SK-N-SH (cell line): Measurements from ENCODE around the gene OSBP2. TPM values are rescaled to one million over a fixed set of nuclear protein-coding genes. Genes with fewer than 3 reads are reported as not detected.
"Not testable (repeated sequence)": the region's sequence is repeated elsewhere in the genome, so short reads cannot be mapped to it uniquely, and the experiment has no call there.

ENCODE experiments used
- CTCF ChIA-PET: fragments of 300-600, 350-600 bp; formaldehyde crosslinking; extraction: SDS; loops from one replicate; lab custom pipeline; 2021; lab: Yijun Ruan, JAX
- POLR2A ChIA-PET: fragments of 350-600 bp; sonication (Branson Sonifier 250); formaldehyde crosslinking; extraction: SDS; loops from one replicate; lab custom pipeline; 2020; ENCODE audit warnings: antibody characterized with exemption, inconsistent platforms; lab: Yijun Ruan, JAX
- DNase-seq: peaks from one replicate; pipeline ENCODE4 v3.0.0; 2012
- H2AFZ ChIP-seq: fragments of 200-600 bp; sonication (generic); 2 replicates; pipeline ENCODE4 v1.8.1; 2016; ENCODE audit warnings: antibody characterized with exemption, mild to moderate bottlenecking, low read depth
- H3F3A ChIP-seq: fragments of 200-600 bp; sonication (generic); replicated peaks from 2 replicates; pipeline ENCODE3; 2016; ENCODE audit warnings: antibody characterized with exemption, mild to moderate bottlenecking; ENCODE audit not compliant: insufficient read depth
- H3K27ac ChIP-seq, 2 experiments: fragments of 200-500 bp in 1 of 2; fragments of 200-600 bp in 1 of 2; sonication (Bioruptor generic) in 1 of 2; sonication (generic), shearing (Covaris generic) in 1 of 2; 2 replicates each; pipeline versions ENCODE4 v1.5.1 to v1.6.1; 2014 to 2016; ENCODE audit warnings: low read depth in 2 of 2, inconsistent platforms in 1 of 2, low read length in 1 of 2, mild to moderate bottlenecking in 1 of 2, mixed read lengths in 1 of 2
- H3K27me3 ChIP-seq: fragments of 200-600 bp; sonication (generic), shearing (Covaris generic); 2 replicates; pipeline ENCODE4 v1.6.1; 2016; ENCODE audit warnings: mixed run types; ENCODE audit not compliant: insufficient read depth
- H3K36me3 ChIP-seq, 2 experiments: fragments of 200-500 bp in 1 of 2; fragments of 200-600 bp in 1 of 2; sonication (Bioruptor generic) in 1 of 2; sonication (generic) in 1 of 2; replicated peaks in 1 of 2; 2 replicates each; pipeline versions ENCODE3 to v1.5.1; 2014 to 2016; ENCODE audit warnings: low read length in 1 of 2, mild to moderate bottlenecking in 1 of 2; ENCODE audit not compliant: insufficient read depth in 2 of 2, control insufficient read depth in 1 of 2
- H3K4me1 ChIP-seq, 2 experiments: fragments of 200-500 bp in 1 of 2; fragments of 200-600 bp in 1 of 2; sonication (Bioruptor generic) in 1 of 2; sonication (generic), shearing (Covaris generic) in 1 of 2; 2 replicates each; pipeline versions ENCODE4 v1.5.1 to v1.6.1; 2014 to 2016; ENCODE audit warnings: low read depth in 1 of 2, low read length in 1 of 2, mixed run types in 1 of 2; ENCODE audit not compliant: insufficient read depth in 2 of 2, control insufficient read depth in 1 of 2
- H3K4me2 ChIP-seq: fragments of 200-600 bp; sonication (generic), shearing (Covaris generic); 2 replicates; pipeline ENCODE4 v1.6.1; 2017; ENCODE audit warnings: mixed run types
- H3K4me3 ChIP-seq, 2 experiments: fragments of 200-500 bp in 1 of 2; fragments of 200-600 bp in 1 of 2; sonication (Bioruptor generic) in 1 of 2; sonication (generic), shearing (Covaris generic) in 1 of 2; 2 replicates each; pipeline versions ENCODE4 v1.5.1 to v1.8.1; 2014 to 2016; ENCODE audit warnings: low read depth in 2 of 2, inconsistent platforms in 1 of 2, low read length in 1 of 2, mild to moderate bottlenecking in 1 of 2, mixed read lengths in 1 of 2, moderate library complexity in 1 of 2
- H3K79me2 ChIP-seq: fragments of 200-600 bp; sonication (generic); 2 replicates; pipeline ENCODE4 v1.8.1; 2017; ENCODE audit warnings: mild to moderate bottlenecking; ENCODE audit not compliant: insufficient read depth
- H3K9ac ChIP-seq: fragments of 200-600 bp; sonication (generic); 2 replicates; pipeline ENCODE4 v1.6.1; 2017; ENCODE audit warnings: mixed run types
- H3K9me2 ChIP-seq: fragments of 200-600 bp; sonication (generic); 2 replicates; pipeline ENCODE4 v1.6.1; 2017; ENCODE audit warnings: mixed run types
- H3K9me3 ChIP-seq: fragments of 200-600 bp; sonication (generic); 2 replicates; pipeline ENCODE4 v1.6.1; 2017; ENCODE audit warnings: mixed run types, mild to moderate bottlenecking, moderate library complexity
- H4K20me1 ChIP-seq: fragments of 200-600 bp; sonication (generic); 2 replicates; pipeline ENCODE4 v1.6.1; 2017; ENCODE audit warnings: mild to moderate bottlenecking, mixed run types; ENCODE audit not compliant: insufficient read depth
- EP300 ChIP-seq, 2 experiments: IDR thresholded peaks; 2 replicates each; pipeline versions ENCODE4 v1.4.0 to v1.6.1; 2012; ENCODE audit warnings: borderline replicate concordance in 1 of 2, low read depth in 1 of 2, low read length in 1 of 2
- EZH2phosphoT487 ChIP-seq: fragments of 200-600 bp; sonication (generic); IDR thresholded peaks from 2 replicates; pipeline ENCODE4 v1.6.1; 2017; ENCODE audit warnings: low read depth, mixed run types, mild to moderate bottlenecking, antibody characterized with exemption, moderate library complexity, borderline replicate concordance
- GATA2 ChIP-seq: sonication (generic); formaldehyde crosslinking; IDR thresholded peaks from 2 replicates; pipeline ENCODE4 v1.5.0; 2020; ENCODE audit warnings: mild to moderate bottlenecking, missing genetic modification reagents
- PBX3 ChIP-seq: IDR thresholded peaks from 2 replicates; pipeline ENCODE4; 2012
- YY1 ChIP-seq: IDR thresholded peaks from 2 replicates; pipeline ENCODE4 v1.4.0; 2012; ENCODE audit warnings: low read depth, mild to moderate bottlenecking
- WGBS: methylation state at CpG from one replicate; pipeline ENCODE4 v1.1.6; 2017; ENCODE audit warnings: low lambda C conversion rate; 5-methylcytosine and 5-hydroxymethylcytosine counted together
- polyA plus RNA-seq, 3 experiments: library from polyadenylated mRNA; depleted of rRNA; stranded (reverse); fragments of >200 nt; gene quantifications; 2 replicates each; pipeline ENCODE4 v1.2.3, GENCODE V29; 2012
- TF ChIP-seq, protein P1 (sequence below): IDR thresholded peaks from 2 replicates; pipeline ENCODE4 v1.4.0; 2012; ENCODE audit warnings: low read depth, borderline replicate concordance

Gene OSBP2
- polyA plus RNA-seq, 1 of the 3 experiments (the other 2 are of a cell fraction), result 3.1 TPM

DNA sequence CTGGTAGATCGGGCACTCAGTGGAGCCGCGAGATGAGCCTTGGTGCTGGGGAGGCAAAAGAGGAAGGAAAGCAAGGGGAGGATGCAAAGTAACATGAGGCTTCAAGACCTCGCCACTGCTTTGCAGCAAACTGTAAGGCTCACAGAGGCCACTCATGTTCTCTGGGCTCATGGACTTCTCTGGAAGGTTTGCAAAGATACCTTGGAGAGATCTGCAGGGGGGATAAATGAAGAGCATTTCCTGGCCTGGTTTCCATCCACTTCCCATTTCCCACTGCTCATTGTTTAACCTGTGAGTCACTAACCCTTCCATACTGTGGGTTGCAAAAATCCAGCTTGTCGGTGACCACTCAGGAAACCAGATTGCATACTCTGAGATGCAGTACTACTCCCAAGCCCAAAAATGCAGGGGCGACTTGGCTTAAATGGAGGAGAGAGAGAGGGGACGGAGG is 38.5 kb downstream of the OSBP2 start (continued):
- 0 out of 2 replicates have a peak, but pooled peaks have one; percentile 30 for TF ChIP-seq PBX3
- TF ChIP-seq, all 33 proteins: peak for 8

- CTCF ChIA-PET, DNase-seq, H3K27ac ChIP-seq, H3K36me3 ChIP-seq, POLR2A ChIA-PET, H2AFZ ChIP-seq, H3F3A ChIP-seq, H3K9me3 ChIP-seq, H3K79me2 ChIP-seq, H3K4me2 ChIP-seq, H3K4me1 ChIP-seq, H4K20me1 ChIP-seq, H3K9ac ChIP-seq, H3K4me3 ChIP-seq, H3K27me3 ChIP-seq, H3K9me2 ChIP-seq: not testable (repeated sequence)
- WGBS, result 63% methylated on average over 5 of the region's 7 CpGs
Observed at GRCh38 chr22:30740007-30740406, 45.3 kb downstream of the OSBP2 start.

DNA sequence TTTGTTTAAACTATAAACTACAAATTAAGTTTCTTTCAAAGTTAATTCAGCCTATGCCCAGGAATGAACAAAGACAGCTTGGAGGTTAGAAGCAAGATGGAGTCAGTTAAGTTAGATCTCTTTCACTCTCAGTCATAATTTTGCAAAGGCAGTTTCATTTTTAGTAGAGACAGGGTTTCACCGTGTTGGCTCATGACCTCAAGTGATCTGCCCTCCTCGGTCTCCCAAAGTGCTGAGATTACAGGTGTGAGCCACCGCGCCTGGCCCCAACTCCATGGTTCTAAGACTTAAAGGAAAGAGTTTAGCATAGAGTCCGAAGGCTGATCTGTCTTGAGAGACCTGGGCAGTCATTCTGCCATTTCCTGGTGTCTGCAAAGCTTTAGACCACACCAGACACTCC is 45.8 kb downstream of the OSBP2 start:
- H4K20me1 ChIP-seq, H3K79me2 ChIP-seq, H3K9me3 ChIP-seq, H3K9me2 ChIP-seq, H3F3A ChIP-seq, H3K36me3 ChIP-seq, H3K4me2 ChIP-seq, H3K9ac ChIP-seq, POLR2A ChIA-PET, H3K4me3 ChIP-seq, H2AFZ ChIP-seq, H3K27ac ChIP-seq, DNase-seq, H3K27me3 ChIP-seq, H3K4me1 ChIP-seq: not testable (repeated sequence)
- CTCF ChIA-PET, result interaction anchor here (1.0 to 1.3 kb wide), 2 partner anchors 14 to 24 kb away, joined by 3 read pairs; no protein-coding TSS in a partner anchor
- WGBS, result 87% methylated on average over 5 of the region's 5 CpGs

- no peaks in the 10 kb centered on the region for H3K36me3 ChIP-seq
- H3K4me2 ChIP-seq, result no peak overlapping the region
- no peaks in the 10 kb centered on the region for H3F3A ChIP-seq
- H3K9me2 ChIP-seq, result no peaks in the 10 kb centered on the region
- TF ChIP-seq GATA2, result no peak
- TF ChIP-seq YY1, result no peak
- no peak for TF ChIP-seq EZH2phosphoT487
- no peak for TF ChIP-seq EP300 (IDR thresholded peaks at IDR 0.05; ENCODE audit: borderline replicate concordance in 1 of 2, low read depth in 1 of 2, low read length in 1 of 2)
- TF ChIP-seq, protein P1, sequence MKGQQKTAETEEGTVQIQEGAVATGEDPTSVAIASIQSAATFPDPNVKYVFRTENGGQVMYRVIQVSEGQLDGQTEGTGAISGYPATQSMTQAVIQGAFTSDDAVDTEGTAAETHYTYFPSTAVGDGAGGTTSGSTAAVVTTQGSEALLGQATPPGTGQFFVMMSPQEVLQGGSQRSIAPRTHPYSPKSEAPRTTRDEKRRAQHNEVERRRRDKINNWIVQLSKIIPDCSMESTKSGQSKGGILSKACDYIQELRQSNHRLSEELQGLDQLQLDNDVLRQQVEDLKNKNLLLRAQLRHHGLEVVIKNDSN, result no peak
- TF ChIP-seq, all 33 proteins: peak for 0
- Histone ChIP-seq H3K9me3 (no peaks in the 10 kb centered on the region), H3K4me1 (no peaks in the 10 kb centered on the region), H2AFZ (no peak overlapping the region), H3K9ac (no peak overlapping the region), H3K27me3 (no peaks in the 10 kb centered on the region), H3K79me2 (no peaks in the 10 kb centered on the region), H3K4me3 (no peak overlapping the region), H4K20me1 (no peaks in the 10 kb centered on the region), H3K27ac (no peak overlapping the region)
- CTCF ChIA-PET, result interaction anchor here (1.1 to 2.9 kb wide), 4 partner anchors 12 to 177 kb away, joined by 3 to 12 read pairs (median 4); no protein-coding TSS in a partner anchor
- WGBS, result 83% methylated on average over 6 of the region's 6 CpGs
- POLR2A ChIA-PET, result no interaction called here
- no peak for DNase-seq
Observed at GRCh38 chr22:30742291-30743256, 47.9 kb downstream of the OSBP2 start.
